GM19239 (cell line): Measurements from ENCODE around the gene PLEK.
A peak's percentile ranks its signal among the peaks of the same experiment; 100 is the strongest.
"Not testable (repeated sequence)": the region's sequence is repeated elsewhere in the genome, so short reads cannot be mapped to it uniquely, and the experiment has no call there.

Experiments used
- DNase-seq: peaks from one replicate; pipeline ENCODE4 v3.0.0; 2011; ENCODE audit warnings: low spot score; ENCODE audit not compliant: insufficient read length
- FAIRE-seq: peaks from 2 replicates; lab custom pipeline; 2011; peaks lifted over from hg19 to GRCh38; lab: Jason Lieb, UNC

Gene PLEK

DNA sequence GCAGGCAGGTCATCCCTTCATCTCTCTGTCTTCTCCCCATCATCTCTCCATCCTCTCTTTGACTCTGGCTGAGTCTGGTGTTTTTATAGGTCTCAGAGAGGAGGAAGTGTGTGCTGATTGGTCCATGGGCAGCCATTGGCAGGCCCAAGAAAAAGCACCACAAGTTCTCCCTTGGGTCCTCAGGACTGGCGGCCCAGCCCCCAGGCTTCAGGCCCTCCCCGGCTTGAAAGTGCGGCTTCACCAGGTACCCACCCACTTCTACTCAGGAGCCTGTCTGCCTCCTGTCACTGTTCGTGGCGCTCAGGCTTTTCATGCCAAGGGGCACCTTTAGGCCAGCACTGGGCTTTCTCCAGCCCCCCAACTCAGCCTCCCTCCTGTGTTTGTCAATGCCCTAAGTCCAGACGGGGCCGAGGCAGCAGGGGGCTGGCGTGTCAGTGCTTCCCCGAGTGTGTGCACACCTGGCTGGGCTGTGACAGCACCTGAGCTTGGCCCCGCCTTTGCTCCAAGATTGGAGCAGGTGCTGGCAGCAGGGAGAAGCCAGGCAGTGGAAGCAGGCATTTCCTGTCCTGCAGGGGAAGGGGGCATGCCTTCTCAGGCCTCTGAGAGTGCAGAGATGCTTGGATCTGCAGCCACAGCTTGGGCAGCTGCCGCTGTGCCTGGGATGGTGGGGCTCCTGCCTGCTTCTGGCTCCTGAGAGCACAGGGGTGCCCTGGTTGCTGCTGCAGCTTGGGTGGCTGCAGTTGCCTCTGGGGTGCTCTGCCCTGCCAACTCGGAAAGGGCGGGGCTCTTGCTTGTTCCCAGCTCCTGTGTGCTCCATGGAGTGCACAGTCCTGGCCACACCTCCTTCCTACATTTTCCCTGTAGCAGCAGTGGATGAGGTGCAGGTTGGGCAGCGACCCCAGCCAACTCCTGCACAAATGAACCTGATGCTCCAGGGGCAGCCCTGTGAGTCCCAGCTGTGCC is 67.9 kb downstream of the PLEK start:
- FAIRE-seq (no peak), DNase-seq (no peak)

GRCh38 chr2:68434981-68435380 is 69.9 kb downstream of the PLEK start:
- peak; percentile 37 for FAIRE-seq

DNA sequence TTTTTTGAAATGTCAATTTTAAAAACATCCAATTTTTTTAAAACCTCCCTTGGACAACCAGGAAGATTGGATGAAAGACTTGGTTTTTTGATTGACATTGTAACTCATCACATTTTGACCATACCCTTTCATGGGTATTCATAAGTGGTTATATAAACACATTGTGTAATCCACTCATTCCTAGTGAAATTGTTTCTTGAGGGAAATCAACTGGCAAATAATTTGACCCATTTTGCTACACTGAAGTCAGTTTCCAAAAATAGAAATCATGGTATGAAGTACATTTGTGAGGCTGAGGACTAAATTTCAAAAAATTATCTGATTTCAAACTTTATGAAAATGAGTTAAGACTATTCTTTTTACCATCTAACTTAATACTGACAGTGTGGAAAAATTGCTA is 70.5 kb downstream of the PLEK start:
- FAIRE-seq (peak; percentile 21), DNase-seq (no peak)

More at GRCh38 chr2:68434981-68435380, 69.9 kb downstream of the PLEK start:
- DNase-seq, result no peak

GRCh38 chr2:68436270-68436669 is 71.2 kb downstream of the PLEK start:
- DNase-seq (no peak), FAIRE-seq (peak; percentile 8)

GRCh38 chr2:68438455-68439303 is 73.6 kb downstream of the PLEK start:
- FAIRE-seq (peak; percentile 75), DNase-seq (no peak)

- peak; percentile 60 for DNase-seq
- peak; percentile 100 for FAIRE-seq
Observed at GRCh38 chr2:68441179-68441993, 76.3 kb downstream of the PLEK start.

GRCh38 chr2:68441994-68442322 is 76.9 kb downstream of the PLEK start:
- DNase-seq (no peak), FAIRE-seq (no peak)

GRCh38 chr2:68446425-68446824 is 81.3 kb downstream of the PLEK start:
- FAIRE-seq, DNase-seq: not testable (repeated sequence)
